GM21447 (cell line): Measurements from ENCODE around the gene VPREB1.
"Not testable (repeated sequence)": the region's sequence is repeated elsewhere in the genome, so short reads cannot be mapped to it uniquely, and the experiment has no call there.

Experiments
- ATAC-seq: cut with Tn5 transposase; IDR thresholded peaks from one replicate; pipeline ENCODE4 v1.9.1; 2021; ENCODE audit not compliant: unreplicated experiment

The VPREB1 gene

DNA sequence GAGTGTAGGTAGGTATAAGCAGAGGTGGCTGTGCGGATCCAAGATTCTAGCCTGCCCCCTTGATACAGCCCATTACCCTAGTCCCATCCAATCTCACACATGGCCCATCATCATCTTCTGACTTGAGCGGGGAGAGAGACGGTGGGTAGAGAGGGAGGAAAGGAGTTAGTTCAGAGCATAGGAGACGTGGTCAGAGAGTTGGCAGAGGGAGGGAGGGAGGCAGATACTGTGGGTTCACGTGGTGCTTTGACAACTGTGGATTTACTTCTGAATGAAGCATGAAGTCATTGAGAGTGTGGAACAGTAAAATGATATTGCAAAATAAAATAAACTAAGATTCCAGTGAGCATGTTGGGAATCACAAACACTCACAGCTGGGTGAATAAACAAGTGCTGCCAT is 31.4 kb upstream of the VPREB1 start:
- no peak for ATAC-seq

DNA sequence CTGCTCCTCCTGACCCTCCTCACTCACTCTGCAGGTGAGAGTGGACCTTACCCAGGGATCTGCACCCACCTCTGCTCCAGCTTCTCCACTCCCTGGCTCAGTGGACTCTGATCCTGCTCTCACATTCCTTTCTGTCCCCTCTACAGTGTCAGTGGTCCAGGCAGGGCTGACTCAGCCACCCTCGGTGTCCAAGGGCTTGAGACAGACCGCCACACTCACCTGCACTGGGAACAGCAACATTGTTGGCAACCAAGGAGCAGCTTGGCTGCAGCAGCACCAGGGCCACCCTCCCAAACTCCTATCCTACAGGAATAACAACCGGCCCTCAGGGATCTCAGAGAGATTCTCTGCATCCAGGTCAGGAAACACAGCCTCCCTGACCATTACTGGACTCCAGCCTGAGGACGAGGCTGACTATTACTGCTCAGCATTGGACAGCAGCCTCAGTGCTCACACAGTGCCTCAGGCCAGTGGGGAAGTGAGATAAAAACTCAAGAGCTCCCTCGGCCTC is 29.7 kb upstream of the VPREB1 start:
- ATAC-seq = no peak

DNA sequence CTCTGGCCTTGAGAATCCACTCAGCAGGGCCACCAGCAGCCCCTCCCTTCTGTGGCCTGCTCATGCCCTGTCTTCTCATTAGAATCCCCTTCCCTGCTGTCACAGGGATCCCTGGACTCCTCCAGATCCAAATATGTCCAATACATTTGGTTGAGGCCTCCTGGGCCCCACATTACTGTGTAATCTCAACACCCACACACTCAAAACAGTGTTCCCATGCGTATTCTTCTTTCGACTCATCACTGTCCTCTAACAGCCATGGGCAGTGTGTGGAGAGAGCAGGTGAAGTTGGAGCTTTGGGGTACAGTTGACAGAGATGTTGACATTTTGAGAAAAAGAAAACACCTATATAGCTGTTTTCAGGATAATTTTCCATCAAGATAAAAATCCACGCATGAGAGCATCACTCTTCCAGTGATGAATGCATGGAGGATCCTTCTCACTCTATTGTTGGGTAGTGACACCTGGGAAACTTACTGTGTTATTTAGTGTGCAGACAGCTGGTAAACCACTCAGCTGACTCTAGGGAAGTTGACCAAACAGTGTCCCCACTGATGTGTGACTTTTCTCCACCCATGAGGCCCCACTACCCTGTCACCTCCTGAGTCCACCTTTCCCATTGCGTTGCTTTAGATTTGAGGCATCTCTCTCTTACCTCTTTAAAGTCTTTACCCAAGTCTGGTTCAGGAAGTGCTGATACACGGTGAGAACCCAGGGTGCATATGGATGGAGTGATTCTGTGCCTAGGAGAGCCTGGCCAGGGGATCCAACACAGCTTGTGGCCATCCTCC is 28.7 kb upstream of the VPREB1 start:
- ATAC-seq = no peak

DNA sequence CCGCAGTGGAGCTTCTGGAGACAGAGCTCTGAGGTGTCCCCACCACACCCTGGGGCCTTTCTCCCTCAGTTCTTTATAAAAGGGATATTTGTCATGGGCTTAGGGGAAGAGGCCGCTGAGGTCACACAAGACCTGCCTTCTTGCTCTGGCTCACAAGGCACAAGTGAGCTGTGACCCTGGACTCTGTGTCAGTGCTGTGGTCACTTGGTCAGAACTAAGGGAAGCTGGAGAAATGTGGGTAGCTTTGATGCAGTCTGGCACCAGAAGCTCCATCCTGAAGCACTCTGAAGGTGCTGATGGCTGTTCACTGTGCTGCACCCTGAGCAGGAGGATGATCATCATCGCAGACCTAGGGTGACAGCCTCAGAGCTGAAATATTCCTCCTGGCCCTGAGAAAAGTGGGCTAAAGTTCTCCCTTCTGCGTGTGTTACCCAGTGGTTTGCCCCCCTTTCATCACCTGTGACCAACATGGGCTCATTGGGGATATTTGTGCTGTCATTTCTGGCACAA is 28.1 kb upstream of the VPREB1 start:
- no peak for ATAC-seq

DNA sequence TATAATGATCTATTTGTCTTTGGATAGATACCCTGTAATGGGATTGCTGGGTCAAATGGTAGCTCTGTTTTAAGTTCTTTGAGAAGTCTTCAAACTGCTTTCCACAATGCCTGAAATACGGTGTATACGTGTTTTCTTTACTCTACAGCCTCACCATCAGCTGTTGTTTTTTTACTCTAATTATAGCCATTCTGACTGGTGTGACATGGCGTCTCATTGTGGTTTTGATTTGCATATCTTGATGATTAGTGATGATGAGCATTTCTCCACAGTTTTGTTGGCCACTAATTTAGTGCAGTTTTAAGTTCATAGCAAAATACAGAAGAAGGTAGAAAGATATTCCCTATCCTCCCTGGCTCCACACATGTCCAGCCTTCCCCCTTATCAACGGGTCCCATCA is 26.3 kb upstream of the VPREB1 start:
- no peak for ATAC-seq

DNA sequence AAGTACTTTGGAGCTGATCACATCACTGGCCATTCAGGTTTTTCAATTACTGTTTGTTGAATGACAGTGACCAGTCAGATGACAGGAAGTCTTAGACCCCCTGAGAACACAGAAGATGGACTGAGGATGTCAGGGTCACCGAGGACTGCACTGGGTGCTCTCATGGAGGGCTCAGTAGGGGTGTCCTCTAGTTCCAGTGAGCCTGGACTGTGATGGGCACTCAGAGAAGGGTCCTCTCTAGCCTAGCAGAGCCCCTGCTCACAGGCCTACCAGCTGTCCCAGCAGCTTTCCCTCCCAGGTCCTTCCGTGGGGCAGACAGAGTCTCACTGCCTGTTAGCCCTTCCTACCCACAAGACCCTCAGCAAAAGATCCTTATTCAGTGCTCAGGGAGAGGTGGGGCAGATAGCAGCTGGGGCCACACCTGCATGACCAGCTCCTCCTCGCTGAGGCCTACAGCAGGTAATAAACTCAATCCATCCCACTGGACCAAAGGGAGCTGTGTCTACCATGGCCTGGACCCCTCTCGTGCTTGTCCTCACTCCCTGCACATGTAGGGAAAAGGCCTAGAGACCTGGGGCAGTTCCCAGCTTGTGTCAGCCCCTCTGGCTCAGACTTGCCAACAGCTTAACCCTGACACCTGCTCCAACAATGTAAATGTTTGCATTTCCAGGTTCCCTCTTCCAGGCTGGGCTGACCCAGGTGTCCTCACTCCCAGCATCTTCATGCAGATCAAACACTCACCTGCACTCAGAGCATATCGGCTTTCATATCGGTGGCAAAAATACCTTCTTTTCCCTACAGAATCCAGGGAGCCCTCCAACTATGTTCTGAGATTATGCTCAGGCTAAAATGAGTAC is 25.2 kb upstream of the VPREB1 start:
- ATAC-seq = no peak

DNA sequence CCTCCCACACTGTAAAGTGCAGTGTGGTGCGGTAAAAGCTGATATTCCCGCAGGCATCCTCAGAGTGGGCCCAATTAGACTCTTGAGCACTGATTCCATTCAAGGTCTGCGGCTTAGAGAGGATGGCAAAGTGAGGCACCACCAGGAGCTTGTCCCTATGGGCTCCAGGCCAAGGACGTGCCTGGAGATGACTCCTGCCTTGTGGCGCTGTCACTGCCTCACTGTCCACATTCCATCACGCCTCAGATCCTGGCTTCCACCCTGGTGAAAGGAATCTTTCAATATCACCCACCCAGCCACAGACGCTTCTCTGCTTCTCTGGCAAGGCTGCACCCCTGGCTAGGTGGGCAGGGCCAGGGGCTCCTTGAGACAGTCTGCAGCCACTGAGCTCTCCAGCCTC is 23.5 kb upstream of the VPREB1 start:
- not testable (repeated sequence) for ATAC-seq

DNA sequence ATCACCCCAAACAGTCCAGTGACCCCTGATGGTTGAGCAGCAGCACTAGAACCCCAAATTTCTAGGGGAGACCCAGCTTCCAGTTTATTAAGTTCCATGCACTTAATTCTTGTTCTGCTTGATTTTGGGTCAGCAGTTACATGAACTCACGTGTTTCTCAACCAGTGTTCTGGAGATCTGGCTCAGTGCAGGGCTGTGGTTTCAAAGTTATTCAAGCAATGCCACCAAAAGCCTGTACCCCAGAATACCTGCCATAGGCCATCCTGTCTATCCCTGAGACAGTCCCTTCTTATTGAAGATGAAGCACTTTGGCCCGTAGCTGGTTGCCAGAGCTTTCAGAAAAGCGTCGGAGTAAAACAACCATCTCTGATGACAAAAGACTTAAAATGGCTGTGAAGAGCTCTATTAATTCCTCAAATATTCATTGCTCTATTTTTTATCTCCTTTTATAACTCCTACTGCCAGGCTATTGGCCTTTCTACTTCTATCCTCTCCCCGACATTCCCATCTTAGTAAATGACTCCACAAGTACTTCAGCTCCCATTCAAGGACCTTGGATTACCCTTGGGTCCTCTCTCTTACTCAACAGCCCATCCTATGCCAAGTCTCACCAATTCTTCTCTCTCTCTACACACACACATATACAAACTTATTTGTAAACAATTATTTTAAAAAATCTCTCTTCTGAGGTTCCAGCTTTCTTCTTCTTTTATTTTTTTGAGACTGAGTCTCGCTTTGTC is 18.0 kb upstream of the VPREB1 start:
- ATAC-seq = no peak

DNA sequence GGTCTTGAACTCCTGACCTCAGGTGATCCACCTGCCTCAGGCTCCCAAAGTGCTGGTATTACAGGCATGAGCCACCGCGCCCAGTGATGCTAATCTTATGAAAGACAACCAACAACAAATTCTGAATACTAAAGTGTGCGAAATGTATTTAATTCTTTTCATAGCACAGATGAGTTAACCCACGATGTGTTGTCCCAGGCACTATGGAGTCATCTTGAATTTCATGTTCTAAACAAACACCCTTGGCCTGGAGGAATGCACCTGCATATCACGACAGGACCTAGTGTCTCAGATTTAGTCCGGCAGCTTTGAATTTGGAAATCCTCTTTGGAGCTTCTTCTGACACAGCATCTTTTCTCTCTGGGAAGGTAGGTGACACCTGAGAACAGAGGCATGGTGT is 16.2 kb upstream of the VPREB1 start:
- no peak for ATAC-seq

DNA sequence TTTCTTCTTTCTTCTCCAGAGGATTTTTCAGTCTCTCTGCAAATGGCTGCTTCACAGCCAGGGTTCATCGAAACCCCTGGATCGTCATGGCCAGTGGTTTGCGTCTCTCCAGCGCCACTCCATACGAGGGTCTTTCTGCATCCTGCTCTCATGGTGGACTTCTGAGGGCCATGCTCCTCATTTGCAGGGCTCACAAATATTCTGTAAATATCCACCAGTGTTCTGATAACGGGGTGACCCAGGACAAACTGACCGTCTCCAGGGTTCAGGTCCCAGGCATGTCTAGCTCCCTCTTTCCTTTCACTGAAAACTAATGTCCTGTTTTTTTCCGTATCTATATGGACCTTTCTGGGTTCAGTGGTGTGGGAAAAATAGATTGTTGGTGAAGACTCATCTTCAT is 15.7 kb upstream of the VPREB1 start:
- ATAC-seq = no peak

DNA sequence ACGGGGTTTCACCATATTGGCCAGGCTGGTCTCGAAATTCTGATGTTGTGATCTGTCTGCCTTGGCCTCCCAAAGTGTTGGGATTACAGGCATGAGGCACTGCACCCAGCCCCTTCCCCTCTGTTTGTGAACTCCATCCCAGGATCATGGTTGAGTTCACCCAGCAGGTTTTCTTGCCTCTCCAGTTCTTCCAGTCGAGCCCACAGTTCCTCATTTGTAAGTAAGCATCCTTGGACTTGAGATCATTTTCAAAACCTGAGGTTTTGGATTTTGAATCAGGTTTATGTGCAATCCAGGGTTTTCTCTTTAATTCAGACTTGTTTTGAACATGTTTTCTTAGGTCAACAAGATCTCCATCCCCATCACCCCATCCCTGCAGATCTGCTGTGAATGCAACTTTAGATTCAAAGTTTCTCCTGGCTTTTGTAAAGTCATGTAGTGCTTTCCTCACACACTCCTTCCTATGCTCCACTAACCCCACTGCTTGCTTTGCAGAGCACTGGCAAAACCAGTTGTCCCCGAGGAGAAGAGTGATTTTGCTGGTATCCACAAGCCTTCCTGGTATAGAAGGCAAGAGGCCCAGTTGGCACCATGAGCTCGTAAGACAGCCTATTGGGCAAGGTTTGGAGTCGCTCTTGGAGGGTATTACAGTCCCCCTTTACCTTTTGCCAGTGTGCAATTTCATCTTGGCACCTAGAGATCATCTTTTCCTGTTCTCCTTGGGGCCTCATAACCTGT is 14.7 kb upstream of the VPREB1 start:
- no peak for ATAC-seq

DNA sequence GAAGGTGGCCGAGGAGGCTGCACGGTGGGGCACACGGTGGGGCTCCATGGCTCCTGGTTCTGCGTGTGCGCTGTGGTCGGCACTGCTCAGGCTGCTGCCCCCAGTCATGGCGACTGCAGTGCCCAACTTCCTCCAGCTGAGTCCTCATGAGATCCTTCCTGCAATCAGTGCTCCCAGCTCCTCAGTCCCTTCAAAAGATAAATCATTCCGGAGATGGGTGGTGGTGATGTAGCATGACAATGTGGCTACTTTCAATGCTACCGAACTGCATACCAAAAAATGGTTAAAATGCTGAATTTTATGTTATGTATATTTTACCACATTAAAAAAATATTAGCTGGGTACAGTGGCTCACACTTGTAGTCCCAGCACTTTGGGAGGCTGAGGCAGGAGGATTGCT is 14.1 kb upstream of the VPREB1 start:
- no peak for ATAC-seq

DNA sequence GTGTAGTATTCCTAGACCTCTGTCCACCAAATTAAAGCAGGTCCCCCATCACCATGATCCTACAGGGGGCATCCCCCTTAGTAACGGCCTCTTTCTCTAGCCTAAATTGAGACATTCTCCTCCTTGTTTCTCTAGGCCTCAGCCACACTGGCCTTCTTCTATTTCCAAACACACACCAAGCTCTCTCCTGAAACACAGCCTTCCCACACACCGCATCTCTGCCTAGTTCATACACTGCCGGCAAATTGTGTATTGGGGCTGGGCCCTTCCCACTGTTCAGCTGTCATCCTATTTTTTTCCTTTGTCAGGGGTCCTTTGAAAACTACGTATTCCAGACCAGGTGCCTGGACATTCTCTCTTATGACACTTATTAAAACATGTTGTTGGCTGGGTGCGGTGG is 11.5 kb upstream of the VPREB1 start:
- ATAC-seq = no peak

DNA sequence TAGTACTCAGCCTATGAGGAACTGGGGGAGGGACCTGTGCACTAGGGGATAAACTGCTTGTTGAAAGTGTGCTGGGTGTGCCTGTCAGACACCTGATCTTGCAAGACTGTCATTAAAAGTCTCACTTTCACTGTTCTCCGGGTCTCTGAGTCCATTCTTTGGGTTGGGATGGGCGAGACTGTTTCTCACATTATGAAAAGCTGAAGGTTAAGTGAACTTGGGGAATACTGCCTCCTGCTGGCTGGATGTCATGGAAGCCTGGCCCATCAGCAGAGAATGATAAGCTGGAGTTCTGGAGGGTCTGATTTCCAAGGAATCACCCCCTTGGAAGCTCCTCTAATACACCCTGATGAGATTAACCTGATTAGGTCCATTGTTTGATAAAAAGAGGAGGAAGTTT is 9.0 kb upstream of the VPREB1 start:
- ATAC-seq = no peak

DNA sequence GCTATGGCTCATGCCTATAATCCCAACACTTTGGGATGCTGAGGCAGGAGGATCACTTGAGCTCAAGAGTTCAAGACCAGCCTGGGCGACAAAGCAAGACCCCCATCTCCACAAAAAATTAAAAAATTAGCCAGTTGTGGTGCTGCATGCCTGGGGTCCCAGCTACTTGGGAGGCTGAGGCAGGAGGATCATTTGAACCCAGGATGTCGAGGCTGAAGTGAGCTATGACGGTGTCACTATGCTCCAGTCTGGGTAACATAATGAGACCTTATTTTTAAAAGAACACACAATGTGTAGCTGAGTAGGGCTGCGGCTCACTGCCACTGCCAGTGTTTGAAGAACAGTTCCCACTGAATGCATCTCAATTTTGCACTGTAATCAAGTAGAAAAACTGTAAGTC is 7.1 kb upstream of the VPREB1 start:
- ATAC-seq = no peak

DNA sequence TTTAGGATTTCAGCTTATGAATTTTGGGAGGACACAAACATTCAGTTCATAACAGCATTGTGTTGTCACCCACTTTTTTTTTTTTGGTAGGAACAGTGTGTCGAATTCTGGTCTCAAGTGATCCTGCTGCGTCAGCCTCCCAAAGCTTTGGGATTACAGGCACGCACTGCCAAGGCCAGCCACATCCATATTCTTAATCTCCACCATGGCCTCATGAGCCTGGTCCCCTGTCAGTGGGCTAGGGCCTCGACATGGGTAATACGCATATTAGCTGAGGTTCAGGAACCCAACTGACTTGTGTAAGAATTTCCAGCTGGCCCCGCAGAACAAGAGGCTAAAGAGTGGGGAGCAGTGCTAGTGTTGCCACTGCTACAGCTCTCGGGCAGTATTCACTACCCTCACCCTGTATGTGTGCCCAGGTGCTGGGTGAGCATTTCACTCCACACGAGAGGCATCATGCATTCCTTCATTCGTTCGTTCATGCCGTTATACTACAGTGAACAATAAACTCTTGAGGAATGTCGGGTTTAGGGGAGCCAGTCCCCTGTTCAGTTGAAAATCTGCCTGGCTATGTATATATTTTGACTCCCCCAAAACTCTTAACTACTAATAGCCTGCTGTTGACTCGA is 5.2 kb upstream of the VPREB1 start:
- no peak for ATAC-seq

DNA sequence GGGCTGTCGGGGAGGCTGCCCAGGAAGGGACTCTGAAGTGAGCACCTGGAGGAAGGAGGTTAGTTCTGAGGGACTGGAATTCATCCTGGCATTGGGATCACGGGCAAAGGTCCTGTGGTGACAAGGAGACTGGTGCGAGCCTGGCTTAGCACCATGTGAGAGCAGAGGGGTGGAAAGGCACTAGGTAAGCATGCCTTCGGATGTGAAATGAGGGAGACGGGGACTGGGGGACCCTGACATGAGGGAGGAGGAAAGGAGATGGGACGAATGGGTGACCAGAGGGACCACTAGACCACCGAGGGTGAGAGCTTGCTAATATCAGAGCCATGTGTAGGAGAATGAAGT is 3.1 kb upstream of the VPREB1 start:
- no peak for ATAC-seq

DNA sequence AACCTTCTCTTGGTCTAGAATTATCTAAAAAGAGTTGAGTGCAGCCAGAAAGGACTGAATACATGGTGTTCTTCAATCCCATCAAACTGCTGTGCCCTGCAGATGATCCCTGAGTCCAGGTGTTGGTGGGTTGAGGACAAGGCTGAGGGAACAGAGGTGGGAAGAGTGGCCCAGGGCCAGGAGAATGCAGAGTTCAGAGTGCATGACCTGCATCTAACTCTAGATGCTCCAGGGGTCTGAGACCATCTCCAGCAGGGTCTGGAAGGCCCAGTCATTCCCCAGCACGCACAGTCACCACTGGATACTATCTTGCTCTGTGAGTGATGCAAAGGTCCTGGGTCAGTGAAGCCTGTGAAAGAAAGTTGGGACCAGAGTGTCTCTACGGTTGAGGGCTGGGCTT is 2.1 kb upstream of the VPREB1 start:
- ATAC-seq = no peak

DNA sequence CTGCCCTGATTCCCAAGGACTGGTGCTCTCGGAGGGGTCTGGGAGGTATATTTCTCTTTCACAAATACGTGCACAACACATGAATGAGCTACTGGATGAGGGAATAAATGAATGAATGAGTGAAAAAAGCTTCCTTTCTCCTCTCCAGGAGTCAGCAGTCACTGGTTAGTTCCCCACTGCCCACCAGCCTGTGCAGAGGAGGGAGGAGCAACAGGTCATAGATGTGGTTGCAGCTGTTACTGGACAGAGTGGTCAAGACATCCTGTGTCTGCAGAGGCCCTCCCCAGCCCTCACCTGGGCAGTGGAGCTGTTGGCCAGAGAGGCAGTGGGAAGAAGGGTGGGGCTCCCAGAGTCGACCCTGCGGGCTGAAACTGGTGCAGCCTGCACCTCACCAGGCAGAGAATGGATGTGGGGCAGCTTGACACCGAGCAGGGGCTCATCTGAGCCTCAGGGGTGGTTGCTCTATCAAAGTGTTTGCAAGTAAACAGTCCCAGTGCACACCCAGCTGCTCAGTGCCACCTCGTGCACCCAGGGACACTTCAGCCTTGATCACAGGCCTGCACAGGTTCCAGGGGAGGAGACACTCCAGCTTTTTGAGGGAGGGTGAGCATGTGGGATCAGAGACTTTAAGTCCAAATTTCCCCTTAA is 1.4 kb upstream of the VPREB1 start:
- no peak for ATAC-seq
